Activated naive CD4-positive, alpha-beta T cell treated with anti-CD3 and anti-CD28 coated beads for 36 hours (primary cell): ENCODE measurements around the gene SPDYE18. TPM values are rescaled to one million over a fixed set of nuclear protein-coding genes. Genes with fewer than 3 reads are reported as not detected.
"Not testable (repeated sequence)": the region's sequence is repeated elsewhere in the genome, so short reads cannot be mapped to it uniquely, and the experiment has no call there.

Experiments
- CTCF ChIA-PET: fragments of 350-600 bp; sonication (Branson Sonifier 250); formaldehyde crosslinking; loops from one replicate; lab custom pipeline; 2021; ENCODE audit warnings: antibody characterized with exemption; lab: Charles Lee
- DNase-seq: peaks from one replicate; pipeline ENCODE4 v3.0.0-alpha.2; 2020
- H3K27ac Mint-ChIP-seq: one replicate; pipeline ENCODE4 v1.8.0; 2021; ENCODE audit warnings: mild to moderate bottlenecking, mixed read lengths
- H3K27me3 Mint-ChIP-seq: one replicate; pipeline ENCODE4 v1.8.0; 2021; ENCODE audit warnings: low read depth, mixed read lengths
- H3K36me3 Mint-ChIP-seq: one replicate; pipeline ENCODE4 v1.8.0; 2021; ENCODE audit warnings: low read depth, mixed read lengths
- H3K4me1 Mint-ChIP-seq: one replicate; pipeline ENCODE4 v1.8.0; 2021; ENCODE audit warnings: low read depth, mixed read lengths
- H3K4me3 Mint-ChIP-seq: one replicate; pipeline ENCODE4 v1.8.0; 2021; ENCODE audit warnings: mild to moderate bottlenecking, moderate library complexity, mixed read lengths
- H3K9me3 Mint-ChIP-seq: one replicate; pipeline ENCODE4 v1.8.0; 2021; ENCODE audit warnings: mixed read lengths
- intact Hi-C: fragments of 100-400 bp; cut with micrococcal nuclease; formaldehyde crosslinking; loops from one replicate; pipeline ENCODE4 v1.15.1; 2023
- total RNA-seq, 2 experiments: library from RNA; stranded (reverse); gene quantifications; one replicate each; pipeline ENCODE4 v1.2.3, GENCODE V29; 2021

The SPDYE18 gene, protein sequence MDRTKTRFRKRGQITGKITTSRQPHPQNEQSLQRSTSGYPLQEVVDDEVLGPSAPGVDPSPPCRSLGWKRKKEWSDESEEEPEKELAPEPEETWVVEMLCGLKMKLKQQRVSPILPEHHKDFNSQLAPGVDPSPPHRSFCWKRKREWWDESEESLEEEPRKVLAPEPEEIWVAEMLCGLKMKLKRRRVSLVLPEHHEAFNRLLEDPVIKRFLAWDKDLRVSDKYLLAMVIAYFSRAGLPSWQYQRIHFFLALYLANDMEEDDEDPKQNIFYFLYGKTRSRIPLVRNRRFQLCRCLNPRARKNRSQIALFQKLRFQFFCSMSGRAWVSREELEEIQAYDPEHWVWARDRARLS
- under 1 TPM in 1 of 2 experiments, not detected in 1; 0.27 TPM for total RNA-seq

DNA sequence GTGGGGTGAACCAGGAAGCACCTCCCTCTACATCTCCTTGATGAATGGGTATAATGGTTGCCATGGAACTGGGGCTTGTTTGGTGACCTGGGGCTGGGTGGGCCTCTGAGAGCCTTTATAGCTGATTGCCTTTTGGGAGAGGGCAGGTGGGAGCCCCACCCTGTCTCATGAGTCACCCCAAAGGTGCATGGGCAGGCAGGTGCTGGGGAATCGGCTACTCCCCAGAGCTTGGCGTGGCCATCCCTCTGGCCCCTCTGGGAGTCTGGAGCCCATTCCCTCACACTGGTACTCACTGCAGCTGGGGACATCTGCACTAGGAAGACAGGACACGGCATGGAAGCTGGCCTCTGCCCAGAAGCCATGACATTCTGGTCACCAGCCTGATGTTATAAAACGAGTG lies at the start of gene SPDYE18:
SPDYE18 (minus strand) TSS at position 2 of the 400 bp plus-strand sequence. CDS start 2,046 bp downstream, outside the sequence.
- H3K27me3 Mint-ChIP-seq, H3K4me1 Mint-ChIP-seq, H3K36me3 Mint-ChIP-seq, DNase-seq, H3K27ac Mint-ChIP-seq, H3K4me3 Mint-ChIP-seq, CTCF ChIA-PET, H3K9me3 Mint-ChIP-seq, intact Hi-C loops: not testable (repeated sequence)

DNA sequence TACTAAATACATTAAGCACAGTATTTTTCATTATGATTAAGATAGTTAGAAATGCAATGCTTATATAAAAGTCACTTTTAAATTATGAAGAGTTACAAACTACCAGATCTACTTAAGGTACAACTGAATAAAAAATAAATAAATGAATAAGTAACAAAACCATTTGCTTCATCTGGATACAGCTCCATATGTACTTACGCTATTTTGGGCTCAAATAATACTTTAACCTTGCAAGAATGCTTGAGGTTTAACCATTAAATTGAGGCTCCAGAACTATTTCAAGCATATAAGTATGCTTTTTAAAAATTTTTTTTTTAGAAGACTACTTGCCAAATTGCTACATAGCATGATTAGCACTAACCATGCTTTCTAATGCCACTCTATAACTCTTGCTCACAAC lies 46.0 kb upstream of the SPDYE18 start:
- CTCF ChIA-PET, H3K36me3 Mint-ChIP-seq, H3K4me1 Mint-ChIP-seq, H3K4me3 Mint-ChIP-seq, H3K27ac Mint-ChIP-seq, DNase-seq, intact Hi-C loops, H3K27me3 Mint-ChIP-seq, H3K9me3 Mint-ChIP-seq: not testable (repeated sequence)

DNA sequence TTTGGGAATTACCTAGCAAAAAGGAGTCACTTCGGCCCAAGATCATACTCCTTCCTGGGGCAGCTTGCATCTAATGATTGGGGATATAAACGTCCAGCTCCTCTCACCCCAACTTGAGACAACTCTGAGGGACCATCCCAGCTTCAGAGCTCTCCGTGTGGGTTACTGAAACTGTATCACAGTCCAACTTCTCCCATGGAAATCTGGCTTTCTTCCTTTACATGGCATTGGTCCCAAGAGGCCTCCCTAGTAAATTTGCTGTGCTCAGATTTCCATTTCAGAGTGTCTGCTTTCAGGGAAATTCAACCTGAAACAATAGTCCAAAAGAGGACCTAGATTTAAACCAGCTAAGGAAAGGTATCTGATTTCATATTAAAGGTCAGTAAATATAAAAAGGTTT lies 45.3 kb upstream of the SPDYE18 start:
- H3K36me3 Mint-ChIP-seq, intact Hi-C loops, H3K27me3 Mint-ChIP-seq, CTCF ChIA-PET, H3K27ac Mint-ChIP-seq, DNase-seq, H3K4me3 Mint-ChIP-seq, H3K4me1 Mint-ChIP-seq, H3K9me3 Mint-ChIP-seq: not testable (repeated sequence)

DNA sequence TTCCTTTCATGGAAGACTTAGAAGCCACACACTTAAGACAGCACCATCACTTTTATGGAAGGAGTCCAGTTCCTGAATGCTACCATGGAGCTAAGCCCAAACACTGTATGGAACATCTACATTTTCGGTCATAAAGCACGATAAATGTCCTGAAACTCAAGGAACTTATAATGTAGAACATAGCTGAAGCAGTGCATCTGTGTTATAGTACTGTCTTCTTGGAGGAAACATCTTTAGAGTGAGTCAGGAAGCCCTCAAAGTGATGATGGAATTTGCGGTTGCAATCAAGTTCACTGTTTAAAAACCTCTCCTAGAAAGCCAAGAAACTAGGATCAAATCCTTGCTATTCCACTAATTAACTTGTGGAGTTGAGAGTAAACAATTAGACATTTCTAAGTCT lies 43.5 kb upstream of the SPDYE18 start:
- intact Hi-C loops, CTCF ChIA-PET, H3K4me1 Mint-ChIP-seq, H3K4me3 Mint-ChIP-seq, H3K36me3 Mint-ChIP-seq, DNase-seq, H3K9me3 Mint-ChIP-seq, H3K27ac Mint-ChIP-seq, H3K27me3 Mint-ChIP-seq: not testable (repeated sequence)

DNA sequence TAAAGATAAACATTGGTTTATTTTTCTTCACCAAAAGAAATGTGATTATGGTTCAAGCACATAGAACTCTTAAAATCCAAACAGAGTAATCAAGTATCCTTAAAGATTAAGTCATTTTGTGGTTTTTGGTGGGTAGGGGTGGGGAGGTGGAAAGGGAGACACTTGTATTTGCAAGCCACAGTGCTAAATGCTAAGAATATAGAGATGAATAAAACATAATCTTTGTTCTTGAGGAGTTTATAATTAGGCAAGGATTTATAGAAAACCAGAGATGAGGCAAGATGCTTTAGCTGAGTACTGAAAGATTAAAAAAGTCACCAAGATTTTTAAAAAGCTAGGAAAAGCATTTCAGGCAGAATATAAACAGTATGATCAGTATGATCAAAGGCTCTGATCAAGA lies 40.3 kb upstream of the SPDYE18 start:
- H3K36me3 Mint-ChIP-seq, CTCF ChIA-PET: not testable (repeated sequence)

DNA sequence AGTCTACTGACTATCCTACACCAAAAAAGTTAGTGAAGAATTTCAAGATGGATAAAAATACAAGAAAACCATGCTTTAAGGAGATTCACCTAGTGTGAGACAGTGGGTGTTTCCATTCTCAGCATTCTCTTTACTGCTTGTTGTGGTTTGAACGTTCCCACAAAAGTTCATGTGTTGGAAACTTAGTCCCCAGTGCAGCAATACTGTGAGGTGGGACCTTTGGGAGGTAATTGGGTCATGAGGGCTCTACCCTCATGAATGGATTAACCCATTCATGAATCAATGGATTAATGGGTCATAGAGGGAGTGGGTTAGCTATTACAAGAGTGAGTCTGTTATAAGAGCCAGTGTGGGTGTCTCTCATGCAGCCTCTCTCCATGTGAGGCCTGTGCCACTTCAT lies 38.8 kb upstream of the SPDYE18 start:
- intact Hi-C loops, CTCF ChIA-PET: not testable (repeated sequence)

More for the DNA sequence above, 40.3 kb upstream of the SPDYE18 start:
- H3K4me3 Mint-ChIP-seq, H3K4me1 Mint-ChIP-seq, H3K9me3 Mint-ChIP-seq, H3K27ac Mint-ChIP-seq, DNase-seq, H3K27me3 Mint-ChIP-seq, intact Hi-C loops: not testable (repeated sequence)

DNA sequence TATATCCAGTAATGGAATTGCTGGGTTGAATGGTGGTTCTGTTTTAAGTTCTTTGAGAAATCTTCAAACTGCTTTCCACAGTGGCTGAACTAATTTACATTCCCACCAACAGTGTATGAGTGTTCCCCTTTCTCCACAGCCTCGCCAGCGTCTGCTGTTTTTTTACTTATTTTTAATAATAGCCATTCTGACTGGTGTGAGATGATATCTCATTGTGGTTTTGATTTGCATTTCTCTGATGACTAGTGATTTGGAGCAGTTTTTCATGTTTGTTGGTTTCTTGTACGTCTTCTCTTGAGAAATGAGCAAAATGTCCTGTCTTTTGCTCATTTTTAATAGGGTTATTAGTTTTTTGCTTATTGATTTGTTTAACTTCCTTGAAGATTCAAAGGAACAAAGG lies 38.1 kb upstream of the SPDYE18 start:
- CTCF ChIA-PET, H3K27me3 Mint-ChIP-seq, H3K9me3 Mint-ChIP-seq, H3K4me1 Mint-ChIP-seq, H3K4me3 Mint-ChIP-seq, H3K36me3 Mint-ChIP-seq, H3K27ac Mint-ChIP-seq, intact Hi-C loops, DNase-seq: not testable (repeated sequence)

More for the DNA sequence above, 38.8 kb upstream of the SPDYE18 start:
- not testable (repeated sequence) for DNase-seq, H3K36me3 Mint-ChIP-seq, H3K4me3 Mint-ChIP-seq, H3K4me1 Mint-ChIP-seq, H3K27me3 Mint-ChIP-seq, H3K9me3 Mint-ChIP-seq, H3K27ac Mint-ChIP-seq

DNA sequence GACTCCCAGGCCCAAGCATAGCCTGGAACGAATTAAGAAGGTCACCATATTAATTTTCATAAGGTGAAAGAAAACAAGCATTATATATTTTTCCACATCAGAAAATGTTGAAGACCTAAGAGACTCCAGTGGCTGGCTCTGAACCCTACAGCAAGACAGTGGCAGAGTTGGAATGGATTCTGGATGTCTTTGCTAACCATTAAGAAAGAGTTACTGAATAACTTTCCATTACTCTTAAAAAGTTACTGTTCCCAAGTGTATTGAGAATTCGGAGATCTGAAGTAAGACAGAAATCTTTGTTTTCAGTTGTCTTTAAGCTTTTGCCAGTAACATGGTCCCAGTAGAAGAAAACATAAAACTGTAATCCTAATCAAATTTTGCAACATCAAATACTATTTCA lies 29.9 kb upstream of the SPDYE18 start:
- H3K4me3 Mint-ChIP-seq, DNase-seq, H3K27ac Mint-ChIP-seq, intact Hi-C loops, CTCF ChIA-PET, H3K9me3 Mint-ChIP-seq, H3K4me1 Mint-ChIP-seq, H3K27me3 Mint-ChIP-seq: not testable (repeated sequence)
- H3K36me3 Mint-ChIP-seq, result peaks cover 10% of the 10 kb centered on the region

DNA sequence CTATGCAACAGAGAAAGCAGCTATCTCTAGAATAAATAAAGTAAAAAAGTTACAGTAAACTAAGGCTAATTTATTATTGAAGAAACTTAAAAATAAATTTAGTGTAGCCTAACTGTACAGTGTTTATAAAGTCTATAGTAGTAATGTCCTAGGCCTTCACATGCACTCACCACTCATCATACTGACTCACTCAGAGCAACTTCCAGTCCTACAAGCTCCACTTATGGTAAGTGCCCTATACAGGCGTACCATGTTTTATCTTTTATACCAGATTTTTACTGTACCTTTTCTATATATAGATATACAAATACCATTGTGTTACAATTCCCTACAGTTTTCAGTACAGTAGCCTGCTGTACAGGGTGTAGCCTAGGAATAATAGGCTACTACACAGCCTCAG lies 19.8 kb upstream of the SPDYE18 start:
- H3K9me3 Mint-ChIP-seq, CTCF ChIA-PET, H3K27me3 Mint-ChIP-seq, H3K27ac Mint-ChIP-seq, H3K4me3 Mint-ChIP-seq, DNase-seq, intact Hi-C loops, H3K4me1 Mint-ChIP-seq, H3K36me3 Mint-ChIP-seq: not testable (repeated sequence)

DNA sequence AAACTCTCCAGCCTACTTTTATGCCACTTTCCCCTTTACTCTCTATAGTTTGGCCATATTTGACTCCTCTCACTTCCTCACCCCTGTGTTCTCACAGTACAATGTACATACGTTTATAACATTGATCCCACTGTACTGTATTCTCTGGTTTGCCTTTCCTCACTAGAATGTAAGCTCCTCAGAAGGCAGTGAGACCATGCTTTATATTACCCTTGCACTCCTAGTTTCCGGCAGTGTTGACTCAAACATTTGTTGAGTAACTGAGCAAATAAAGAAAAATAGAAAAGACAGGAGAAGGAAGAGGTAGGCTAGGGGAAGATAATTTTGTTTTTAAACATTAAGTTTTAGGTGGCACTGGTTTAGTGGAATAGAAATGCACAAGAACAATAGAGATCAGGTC lies 17.9 kb upstream of the SPDYE18 start:
- H3K27me3 Mint-ChIP-seq, H3K27ac Mint-ChIP-seq, H3K9me3 Mint-ChIP-seq, H3K36me3 Mint-ChIP-seq, CTCF ChIA-PET, intact Hi-C loops, H3K4me3 Mint-ChIP-seq, H3K4me1 Mint-ChIP-seq, DNase-seq: not testable (repeated sequence)

DNA sequence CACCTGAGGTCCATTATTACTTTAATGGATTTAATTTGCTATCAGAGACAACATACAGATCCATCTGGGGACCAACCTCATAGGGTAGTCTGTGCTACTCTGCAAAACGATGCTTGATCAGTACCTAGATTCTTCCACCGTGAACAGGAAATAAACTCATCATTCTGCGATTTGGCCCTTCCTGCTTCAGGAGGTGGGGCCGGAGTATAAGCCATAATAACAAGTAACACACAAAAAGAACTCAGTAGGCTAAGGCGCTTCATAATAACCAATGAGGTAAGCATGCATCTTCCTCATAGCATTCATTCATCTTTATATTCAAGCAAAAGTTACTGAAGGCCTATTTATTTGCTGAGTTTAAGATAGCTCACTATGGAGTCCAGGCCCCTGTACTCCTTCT lies 17.3 kb upstream of the SPDYE18 start:
- CTCF ChIA-PET, result not testable (repeated sequence)

DNA sequence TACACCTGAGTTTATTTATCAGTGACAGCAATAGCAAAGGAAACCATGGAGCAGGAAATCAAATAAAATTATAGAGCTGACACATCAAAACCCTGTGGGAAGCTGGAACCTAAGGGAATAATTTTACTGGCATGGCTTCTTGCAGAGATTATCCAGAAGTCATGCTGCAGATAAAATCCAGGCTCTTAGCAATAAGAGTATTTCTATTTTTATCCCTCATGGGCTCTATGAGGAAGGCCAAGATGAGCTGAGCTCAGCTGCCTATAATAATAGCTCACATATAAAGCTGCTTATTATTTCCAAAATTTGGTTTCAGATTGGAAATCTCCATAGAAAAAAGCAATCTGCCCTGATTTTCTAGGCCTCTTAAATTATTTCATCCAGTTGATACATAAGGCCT lies 16.8 kb upstream of the SPDYE18 start:
- H3K27me3 Mint-ChIP-seq, H3K4me1 Mint-ChIP-seq, CTCF ChIA-PET, DNase-seq, H3K27ac Mint-ChIP-seq, intact Hi-C loops, H3K9me3 Mint-ChIP-seq, H3K4me3 Mint-ChIP-seq: not testable (repeated sequence)
- H3K36me3 Mint-ChIP-seq, result peaks cover 18% of the 10 kb centered on the region

More for the DNA sequence above, 17.3 kb upstream of the SPDYE18 start:
- intact Hi-C loops, DNase-seq, H3K27ac Mint-ChIP-seq, H3K4me3 Mint-ChIP-seq, H3K9me3 Mint-ChIP-seq, H3K27me3 Mint-ChIP-seq, H3K4me1 Mint-ChIP-seq: not testable (repeated sequence)
- H3K36me3 Mint-ChIP-seq, result peaks cover 14% of the 10 kb centered on the region

DNA sequence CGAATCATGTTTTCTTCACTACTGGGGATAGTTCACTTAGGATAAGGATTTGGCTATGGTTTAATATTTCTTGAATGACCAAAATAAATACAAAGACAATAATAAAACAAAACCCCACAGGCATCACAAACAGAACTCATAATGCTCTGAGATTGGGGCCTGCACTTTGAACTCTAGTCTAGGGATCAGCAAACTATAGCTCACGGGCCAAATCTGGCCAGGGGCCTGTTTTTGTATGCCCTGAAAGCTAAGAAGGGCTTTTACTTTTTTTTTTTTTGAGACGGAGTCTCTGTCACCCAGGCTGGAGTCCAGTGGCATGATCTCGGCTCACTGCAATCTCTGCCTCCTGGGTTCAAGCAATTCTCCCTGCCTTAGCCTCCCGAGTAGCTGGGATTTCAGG lies 14.7 kb upstream of the SPDYE18 start:
- H3K4me1 Mint-ChIP-seq, H3K27me3 Mint-ChIP-seq, CTCF ChIA-PET, H3K4me3 Mint-ChIP-seq, H3K9me3 Mint-ChIP-seq, H3K27ac Mint-ChIP-seq, intact Hi-C loops, DNase-seq: not testable (repeated sequence)
- H3K36me3 Mint-ChIP-seq, result peaks cover 18% of the 10 kb centered on the region
